ENCODE measurements around the gene MPHOSPH8.
"Not testable (repeated sequence)": the region's sequence is repeated elsewhere in the genome, so short reads cannot be mapped to it uniquely, and the experiment has no call there.

MPHOSPH8 gene

DNA sequence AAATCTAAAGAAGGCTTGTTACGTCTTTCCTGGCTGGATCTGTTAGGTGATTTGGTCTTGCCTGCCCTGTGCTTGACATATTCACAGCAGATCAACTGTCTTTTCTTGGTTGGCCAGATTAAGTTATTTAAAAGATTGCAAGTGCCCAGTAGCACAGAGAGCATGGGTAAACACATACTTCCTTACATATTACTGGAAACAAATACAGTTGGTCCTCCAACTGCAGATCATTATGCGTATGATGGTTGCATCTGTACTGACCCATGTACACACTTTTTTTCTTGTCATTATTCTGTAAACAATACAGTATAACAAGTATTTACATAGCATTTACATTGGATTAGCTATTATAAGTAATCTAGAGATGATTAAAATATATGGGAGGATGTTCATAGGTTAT is 9.2 kb upstream of the MPHOSPH8 start:
- in situ Hi-C loops (cut with HindIII; ENCODE audit: low sequenced_read_pairs): no loop called here

DNA sequence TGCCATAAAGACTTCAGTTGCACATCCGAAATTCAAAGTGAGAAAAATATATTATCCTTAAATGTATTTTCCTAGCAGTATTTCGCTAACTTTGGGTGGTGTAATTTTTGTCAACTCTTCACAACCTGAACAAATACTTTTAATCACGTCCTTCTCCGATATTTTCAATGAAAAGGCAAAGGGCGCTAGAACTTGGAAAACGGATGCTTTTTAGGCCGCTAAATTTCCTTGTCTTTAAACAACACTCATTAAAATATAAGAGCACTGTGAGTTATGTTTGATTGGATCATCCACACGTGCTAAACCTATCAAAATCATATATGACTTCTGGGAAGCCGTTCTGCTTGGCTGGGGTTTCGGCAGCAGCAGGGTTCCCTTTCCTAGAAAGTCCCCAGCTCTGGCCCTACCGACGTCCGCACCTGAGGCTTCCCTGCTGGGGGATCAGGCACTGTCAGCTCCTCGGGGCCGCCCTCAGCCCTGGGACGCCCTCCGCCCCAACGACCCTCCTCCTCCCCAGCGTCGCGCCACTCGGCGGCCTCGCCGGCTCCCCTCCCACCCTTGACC is 462 bp upstream of the MPHOSPH8 start:
- in situ Hi-C loops (cut with HindIII; ENCODE audit: low sequenced_read_pairs): loop anchor here (5.0 kb wide), 1 partner anchor 84 kb away; no protein-coding TSS in a partner anchor

DNA sequence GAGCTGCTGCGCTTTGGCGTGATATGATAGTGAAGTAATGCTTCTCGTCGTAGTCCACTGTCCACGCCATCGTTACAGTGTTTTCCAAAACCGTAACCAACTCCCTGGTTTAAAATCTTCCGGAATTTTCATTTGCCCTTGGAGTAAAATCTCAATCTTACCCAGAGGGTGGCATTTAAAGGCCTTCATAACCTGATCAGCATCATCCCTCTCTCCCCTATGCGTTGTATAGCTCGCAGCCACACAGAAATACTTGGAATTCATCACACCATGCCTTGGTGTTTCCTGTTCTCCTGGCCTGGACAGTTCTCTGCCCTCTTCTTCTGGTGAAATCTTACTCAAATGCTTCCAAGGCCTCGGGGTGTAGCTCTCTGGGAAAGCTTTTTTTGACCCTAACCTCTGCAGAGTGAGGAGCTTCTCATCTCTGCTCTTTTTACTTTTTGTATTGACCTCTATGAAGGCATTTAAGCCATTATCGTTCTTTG is 839 bp downstream of the MPHOSPH8 start:
- in situ Hi-C loops (cut with HindIII; ENCODE audit: low sequenced_read_pairs): loop anchor here (5.0 kb wide), 1 partner anchor 83 kb away; no protein-coding TSS in a partner anchor

DNA sequence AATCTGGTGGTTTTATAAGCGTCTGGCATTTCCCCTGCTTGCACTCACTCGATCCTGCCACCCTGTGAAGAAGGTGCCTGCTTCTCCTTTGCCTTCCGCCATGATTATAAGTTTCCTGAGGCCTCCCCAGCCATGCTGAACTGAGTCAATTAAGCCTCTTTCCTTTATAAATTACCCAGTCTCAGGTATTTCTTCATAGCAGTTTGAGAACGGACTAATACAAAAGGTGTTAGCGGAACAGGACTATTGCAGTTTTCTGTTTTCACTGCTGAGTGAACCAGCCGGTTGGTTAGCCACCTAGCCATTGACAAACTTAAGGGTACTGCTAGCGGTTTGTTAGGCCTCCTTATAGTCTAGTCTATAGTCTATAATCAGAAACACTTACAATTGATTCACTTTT is 2.5 kb downstream of the MPHOSPH8 start:
- in situ Hi-C loops (cut with HindIII; ENCODE audit: low sequenced_read_pairs): not testable (repeated sequence)

DNA sequence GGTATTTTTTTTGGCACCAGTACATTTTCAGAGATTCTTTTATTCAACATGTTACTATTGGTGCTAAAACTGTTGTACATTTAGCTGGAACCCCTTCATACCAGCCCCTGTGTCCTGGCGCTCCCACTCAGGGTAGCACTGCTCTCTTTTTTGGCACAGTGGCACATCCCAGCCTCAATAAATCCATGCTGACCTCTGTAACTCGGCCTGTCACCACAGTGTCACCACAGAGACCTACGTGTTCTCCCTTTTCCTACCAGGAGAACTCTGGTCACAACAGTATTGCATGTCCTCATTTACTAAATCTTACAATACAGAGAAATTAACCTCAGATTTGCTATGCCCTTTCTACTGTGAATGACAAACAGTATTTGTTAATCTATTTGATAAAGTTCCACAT is 10.2 kb downstream of the MPHOSPH8 start:
- in situ Hi-C loops (cut with HindIII; ENCODE audit: low sequenced_read_pairs): no loop called here

DNA sequence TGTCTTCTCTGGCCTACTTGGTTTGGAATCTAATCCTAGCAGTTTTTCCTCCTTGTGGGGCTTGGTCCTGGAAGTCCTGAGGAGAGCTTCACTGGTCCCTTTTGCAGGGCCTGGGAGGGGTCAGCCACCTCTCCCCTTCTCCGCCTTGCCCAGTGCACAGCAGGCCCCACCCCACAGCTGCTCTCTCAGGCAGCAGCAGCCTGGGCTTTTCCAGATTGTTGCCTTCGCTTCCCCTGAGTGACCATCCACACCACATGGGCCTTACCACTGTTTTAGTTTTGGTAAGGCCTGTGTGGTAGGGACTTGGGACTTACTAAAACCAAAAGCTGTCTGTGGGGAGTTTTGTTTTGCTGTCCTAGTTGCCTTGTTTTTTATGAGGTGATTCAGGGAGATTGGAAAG is 11.5 kb downstream of the MPHOSPH8 start:
- in situ Hi-C loops (cut with HindIII; ENCODE audit: low sequenced_read_pairs): no loop called here

DNA sequence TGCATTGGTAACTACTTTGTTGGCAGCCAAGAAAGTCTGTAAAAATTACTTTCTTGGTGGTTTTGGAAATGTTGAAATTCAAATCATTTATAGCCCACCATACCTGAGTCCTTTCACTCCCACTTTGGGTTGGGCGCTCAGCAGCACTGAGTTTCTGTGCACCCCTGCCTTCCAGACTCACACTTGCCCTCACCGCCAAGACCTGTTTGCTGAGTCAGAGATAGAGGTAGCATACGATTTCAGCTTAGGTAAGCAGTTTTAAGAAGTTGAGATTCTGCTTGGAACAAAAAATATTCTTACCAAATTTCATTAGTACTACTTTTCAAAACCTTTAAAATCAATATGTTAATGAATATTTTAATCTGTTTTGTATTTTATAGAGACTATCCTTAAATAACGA is 12.6 kb downstream of the MPHOSPH8 start:
- in situ Hi-C loops (cut with HindIII; ENCODE audit: low sequenced_read_pairs): no loop called here

DNA sequence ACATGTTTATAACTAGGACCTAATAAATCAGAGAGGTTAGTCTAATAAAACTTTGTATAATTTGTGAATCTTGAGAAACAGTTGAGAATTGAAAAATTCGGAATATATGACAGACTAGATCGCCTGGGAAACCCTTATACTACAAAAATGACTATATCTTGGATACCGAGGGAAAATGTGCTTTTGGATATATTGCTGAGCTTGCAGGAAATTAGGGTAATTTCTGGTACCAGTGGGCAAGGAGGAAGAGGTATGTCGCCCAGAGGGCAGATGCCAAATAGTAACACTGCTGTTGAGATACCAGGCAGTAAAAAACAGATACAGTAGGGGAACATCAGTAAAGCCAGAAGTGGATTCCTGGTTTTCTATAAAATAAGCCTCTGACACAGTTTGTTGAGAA is 17.3 kb downstream of the MPHOSPH8 start:
- in situ Hi-C loops (cut with HindIII; ENCODE audit: low sequenced_read_pairs): no loop called here

DNA sequence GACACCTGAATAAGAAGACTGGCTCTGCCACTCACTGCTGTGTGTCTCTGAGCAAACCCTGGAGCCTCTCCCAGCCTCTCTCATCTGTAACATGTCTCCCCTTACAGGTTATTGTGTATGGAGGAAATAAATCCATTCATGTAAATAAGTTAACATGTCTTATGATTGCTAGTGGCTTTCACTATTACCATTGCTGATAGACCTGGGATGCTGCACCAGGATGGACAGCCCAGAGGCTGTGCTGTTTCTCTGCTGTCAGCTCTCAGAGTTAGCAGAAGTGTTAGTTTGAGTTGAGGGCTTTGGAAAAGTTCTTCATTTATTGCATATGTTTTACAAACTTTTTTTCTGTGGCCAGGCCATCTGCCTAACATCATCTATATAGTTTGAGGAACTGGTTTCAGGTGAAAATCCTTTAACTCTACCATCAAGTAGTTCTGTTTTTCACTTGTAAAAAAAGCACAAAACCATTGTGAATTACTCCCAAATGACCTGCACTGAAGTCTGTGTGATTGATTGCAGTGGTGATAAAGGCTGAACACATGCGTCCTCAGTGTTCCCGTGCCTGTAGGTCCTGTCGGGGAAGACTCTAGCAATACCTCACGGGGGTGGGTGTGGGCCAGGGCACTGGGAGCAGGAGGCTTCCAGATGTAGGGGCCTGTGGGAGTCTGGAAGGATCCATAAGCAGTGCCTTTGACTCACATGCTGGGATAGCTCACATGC is 24.6 kb downstream of the MPHOSPH8 start:
- in situ Hi-C loops (cut with HindIII; ENCODE audit: low sequenced_read_pairs): no loop called here

DNA sequence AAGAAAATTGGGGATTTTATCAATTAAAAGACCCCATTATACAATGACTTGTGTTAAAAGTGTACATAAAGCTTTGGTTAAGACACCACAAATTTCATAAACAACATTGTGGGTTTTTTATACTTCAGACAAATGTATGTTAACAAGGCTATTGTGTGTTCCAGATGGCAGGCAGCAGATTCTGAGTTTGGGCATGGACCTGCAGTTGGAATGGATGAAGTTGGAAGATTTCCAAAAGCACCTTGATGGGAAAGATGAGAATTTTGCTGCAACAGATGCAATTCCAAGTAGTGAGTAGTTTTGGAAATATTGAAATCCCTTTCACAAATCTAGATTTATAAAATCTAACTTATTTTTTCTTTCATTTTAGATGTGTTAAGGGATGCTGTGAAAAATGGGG is 25.4 kb downstream of the MPHOSPH8 start:
- in situ Hi-C loops (cut with HindIII; ENCODE audit: low sequenced_read_pairs): no loop called here

DNA sequence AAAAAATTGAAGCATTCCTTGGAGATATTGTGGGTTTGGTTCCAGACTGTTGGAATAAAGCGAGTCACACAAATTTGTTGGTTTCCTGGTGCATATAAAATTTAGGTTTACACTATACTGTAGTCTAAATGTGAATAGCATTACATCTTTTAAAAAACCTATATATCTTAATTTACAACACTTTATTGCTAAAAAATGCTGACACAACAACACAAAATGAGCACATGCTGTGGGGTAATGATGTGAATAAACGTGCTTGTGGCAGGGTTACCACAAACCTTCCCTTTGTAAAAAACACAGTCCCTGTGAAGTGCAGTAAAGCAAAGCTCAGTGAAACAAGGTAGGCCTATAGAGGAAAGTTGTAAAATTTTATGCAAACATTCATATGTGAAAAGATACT is 27.7 kb downstream of the MPHOSPH8 start:
- in situ Hi-C loops (cut with HindIII; ENCODE audit: low sequenced_read_pairs): no loop called here

DNA sequence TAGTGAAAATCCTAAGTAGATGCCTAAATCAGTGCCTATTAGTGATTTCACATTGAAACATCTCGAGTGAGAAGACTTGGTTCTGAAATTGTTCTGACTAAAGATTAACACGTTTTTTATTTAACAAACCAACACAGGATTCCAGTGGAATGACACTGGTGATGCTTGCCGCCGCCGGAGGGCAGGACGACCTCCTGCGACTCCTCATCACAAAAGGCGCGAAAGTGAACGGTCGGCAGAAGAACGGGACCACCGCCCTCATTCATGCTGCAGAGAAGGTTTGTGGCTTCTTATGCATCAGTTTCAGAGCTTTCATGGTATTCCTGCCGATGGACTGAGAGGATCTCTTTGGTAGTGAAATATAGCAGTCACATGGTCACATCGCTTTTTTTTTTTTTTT is 28.1 kb downstream of the MPHOSPH8 start:
- in situ Hi-C loops (cut with HindIII; ENCODE audit: low sequenced_read_pairs): no loop called here

DNA sequence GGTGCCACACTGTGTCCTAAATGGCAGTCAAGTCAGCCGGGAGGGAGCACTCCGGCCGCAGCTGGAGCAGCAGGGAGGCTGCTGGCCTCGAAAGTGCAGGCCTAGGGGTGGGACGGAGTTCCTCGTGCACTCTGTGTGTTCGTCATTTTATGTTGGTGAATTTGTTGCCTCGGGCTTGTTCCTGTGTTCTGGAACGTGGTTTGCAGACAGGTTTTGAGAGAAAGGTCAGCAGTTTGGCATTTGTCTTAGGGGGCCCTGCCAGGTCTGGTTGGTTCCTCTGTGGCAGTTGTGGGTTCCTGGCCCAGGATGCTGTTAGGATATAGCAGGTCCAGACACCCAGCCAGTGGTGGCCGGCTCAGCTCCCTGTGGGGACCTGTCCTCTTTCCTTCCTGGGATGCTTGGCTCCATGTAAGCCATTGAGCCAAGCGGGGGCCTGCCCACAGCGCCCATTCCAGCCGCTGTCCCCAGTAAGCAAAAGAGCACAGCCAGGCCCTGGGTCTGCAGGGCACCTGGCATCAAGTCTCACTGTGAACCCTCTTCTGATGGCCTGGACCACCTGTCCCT is 30.0 kb downstream of the MPHOSPH8 start:
- in situ Hi-C loops (cut with HindIII; ENCODE audit: low sequenced_read_pairs): no loop called here

DNA sequence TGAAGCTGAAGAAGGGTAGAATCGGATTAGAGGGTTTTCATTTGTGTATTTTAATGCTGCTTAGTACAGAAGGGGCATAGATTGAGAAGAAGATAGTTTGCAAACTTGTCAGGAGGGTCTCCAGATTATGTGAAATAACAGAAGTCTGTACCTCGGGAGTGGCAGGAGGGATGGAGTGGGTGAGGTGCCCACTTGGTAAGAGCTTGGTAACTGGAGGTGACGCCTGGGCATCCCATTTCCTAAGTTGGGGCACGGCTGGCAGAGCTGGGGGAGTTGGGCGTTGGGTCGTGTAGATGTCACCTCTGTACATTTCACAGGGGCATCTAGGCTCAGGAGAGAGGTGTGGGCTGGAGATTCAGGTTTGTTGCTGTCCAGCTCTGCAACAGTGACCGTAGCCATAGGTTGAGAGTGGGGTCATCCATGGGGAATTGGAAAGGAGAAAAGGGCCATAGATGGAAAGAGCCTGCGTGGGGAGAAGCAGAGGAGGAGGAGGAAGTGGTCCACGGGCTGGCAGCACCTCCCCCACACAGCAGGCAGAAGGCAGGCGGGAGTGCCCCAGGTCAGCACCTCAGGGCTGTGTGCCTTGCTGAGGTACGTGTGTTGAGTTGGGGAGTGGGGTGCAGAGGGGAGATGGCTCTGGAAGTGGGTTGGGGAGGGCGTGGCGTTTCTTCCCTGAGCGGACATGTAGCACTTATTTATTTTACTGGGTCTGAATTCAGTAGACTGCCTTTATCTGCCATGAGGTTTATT is 31.2 kb downstream of the MPHOSPH8 start:
- in situ Hi-C loops (cut with HindIII; ENCODE audit: low sequenced_read_pairs): no loop called here

DNA sequence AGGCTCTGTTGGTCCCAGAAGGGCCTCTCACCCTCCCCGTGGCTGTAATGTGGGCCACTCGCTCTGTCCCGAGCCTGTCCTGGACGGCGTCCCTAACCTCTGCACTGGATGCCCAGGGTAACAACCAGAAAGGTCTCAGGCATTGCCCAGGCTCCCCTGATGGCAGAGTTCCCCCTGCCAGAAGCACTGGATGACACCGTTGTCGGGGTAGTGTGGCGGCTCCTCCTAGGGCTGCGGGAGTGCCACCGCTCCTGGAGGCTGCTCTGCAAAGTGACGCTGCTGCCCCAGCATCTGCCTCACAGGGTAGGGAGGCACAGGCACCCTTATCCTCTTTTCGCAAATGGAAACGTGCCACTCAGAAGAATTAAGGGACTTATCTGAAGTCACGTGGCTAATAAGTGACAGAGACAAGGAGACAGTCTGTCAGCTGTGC is 32.0 kb downstream of the MPHOSPH8 start:
- in situ Hi-C loops (cut with HindIII; ENCODE audit: low sequenced_read_pairs): no loop called here

DNA sequence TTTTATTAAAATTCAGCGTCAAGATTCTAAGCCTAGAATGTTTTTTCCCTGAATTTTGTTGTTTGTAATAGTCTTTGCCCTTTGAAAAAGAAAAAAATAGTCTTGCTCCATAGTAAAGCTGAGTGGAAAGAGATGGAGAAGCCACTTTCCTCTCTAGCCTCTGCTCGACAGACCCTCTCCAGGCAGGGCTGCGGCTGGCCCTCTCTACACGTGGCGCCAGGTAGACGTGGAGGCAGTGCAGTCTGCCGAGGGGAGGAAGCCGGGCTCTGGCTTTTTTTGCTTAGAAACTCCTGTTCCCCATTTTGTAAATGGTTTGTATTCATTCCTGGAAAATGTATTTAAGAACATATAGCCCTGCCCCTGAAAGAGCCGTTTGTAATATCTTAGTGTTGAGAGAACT is 35.3 kb downstream of the MPHOSPH8 start:
- in situ Hi-C loops (cut with HindIII; ENCODE audit: low sequenced_read_pairs): no loop called here

DNA sequence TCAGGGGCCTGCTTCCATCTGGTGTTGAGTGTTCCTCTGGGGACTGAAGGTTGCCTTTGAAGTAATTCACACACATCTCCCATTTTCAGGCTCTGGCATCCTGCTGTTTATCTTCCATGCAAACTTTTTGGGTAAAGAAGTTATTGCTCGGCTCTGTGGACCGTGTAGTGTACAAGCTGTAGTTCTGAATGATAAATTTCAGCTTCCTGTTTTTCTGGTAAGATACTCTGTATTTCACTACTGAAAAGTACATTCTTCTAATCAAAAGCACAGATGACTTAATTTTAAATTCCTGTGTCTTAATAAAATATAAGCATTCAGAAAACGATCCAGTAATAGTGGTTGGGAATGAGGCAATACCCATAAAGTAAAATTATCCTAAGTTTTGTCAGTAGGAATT is 36.7 kb downstream of the MPHOSPH8 start:
- in situ Hi-C loops (cut with HindIII; ENCODE audit: low sequenced_read_pairs): no loop called here

DNA sequence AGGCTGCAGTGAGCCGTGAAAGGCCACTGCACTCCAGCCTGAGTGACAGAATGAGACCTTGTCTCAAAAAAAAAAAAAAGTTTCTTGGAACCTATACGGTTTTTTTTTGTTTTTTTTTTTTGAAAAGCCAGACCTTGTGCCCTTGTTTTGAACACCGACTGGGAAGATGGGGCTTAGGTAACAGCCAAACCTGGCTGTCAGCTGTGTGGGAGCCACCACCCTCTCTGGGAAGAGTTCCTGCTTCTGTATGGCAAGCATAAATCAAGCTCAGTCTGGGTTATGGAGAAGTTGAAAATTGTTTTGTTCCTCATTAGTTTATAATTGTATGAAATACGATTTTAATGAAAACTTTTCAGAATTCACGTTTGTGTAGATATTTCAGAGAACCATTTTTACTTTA is 39.5 kb downstream of the MPHOSPH8 start:
- in situ Hi-C loops (cut with HindIII; ENCODE audit: low sequenced_read_pairs): no loop called here

DNA sequence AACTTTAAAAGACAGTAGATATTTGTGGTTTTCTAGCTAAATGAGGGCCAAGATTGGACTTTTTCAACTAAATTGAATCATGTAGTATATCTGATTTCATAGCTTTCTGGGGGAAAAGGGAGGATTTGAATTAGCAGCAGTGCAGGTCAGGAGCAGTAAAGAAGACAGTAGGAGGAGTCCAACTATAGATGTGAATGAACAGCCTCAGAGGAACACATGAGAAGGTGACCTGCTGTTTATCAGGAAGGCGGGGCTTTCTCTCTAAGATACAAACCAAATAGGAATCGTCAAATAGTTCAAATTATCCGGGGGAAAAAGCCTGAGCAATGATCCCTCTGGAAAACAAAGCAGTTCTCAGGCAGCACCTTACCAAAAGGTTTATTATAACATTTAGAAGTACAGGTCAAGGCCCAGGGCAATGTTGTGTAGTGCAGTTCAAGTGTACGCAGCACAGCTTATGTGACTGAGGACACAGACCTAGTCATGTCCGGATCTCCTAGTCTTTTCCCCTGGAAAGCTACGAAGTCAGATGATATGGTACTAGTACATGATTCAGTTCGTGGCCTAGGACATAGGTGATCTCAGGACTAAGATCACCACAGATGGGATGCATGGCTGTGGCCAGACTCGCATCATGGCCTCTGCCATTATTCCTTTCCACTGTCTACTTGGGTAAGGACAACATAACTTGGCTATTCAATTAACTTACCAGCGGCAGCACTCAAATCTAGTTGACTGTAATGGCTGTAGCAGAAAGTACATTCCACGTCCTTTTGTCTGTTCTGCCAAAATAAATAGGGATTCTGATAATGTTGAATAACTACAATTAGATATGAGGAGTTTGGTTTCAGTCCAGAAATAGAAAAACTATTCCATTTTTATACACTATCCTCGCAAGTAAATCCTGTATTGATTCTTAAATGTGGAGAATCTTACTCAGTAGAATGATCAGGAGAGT is 40.3 kb downstream of the MPHOSPH8 start:
- in situ Hi-C loops (cut with HindIII; ENCODE audit: low sequenced_read_pairs): no loop called here

DNA sequence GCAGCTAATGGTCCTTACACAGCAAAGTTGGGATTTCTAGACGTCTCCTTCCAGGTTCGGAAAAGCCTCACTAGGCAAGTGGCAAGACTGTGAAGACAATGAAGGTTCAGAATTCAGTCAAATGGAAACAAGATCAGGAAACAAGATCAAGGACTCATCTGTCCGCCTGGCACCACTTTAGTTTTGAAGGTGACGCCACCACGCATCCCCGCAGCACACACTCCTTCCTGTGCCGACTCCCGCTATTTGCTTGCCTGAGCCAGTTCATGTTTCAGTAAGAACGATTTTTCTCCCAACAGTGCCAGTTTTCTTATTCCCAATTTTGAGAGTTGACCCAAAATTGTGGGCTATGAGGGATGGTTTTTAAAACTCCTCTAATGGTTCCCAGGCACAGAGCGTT is 41.4 kb downstream of the MPHOSPH8 start:
- in situ Hi-C loops (cut with HindIII; ENCODE audit: low sequenced_read_pairs): no loop called here

Measured in endothelial cell of hepatic sinusoid (primary cell).